ENCODE results near the gene CLRN2.

DNA sequence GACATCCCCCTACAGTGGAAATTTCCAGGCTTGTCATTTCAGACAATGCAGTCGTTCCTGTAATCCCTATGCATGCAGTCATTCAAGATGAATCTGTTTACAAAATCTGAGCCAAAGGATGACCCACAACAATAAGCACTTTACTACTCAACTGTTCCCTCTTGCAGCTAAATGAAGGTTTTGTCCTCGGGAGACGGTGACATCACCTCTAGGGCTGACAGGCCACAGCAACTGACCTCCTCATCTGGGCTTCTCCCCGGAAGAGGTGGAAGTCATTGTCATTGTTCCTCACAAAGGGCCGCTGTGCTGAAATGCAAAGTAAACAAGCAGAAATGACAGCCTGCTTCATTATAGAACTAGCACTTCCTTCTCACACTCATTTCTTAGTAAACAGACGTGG, 29.2 kb downstream of the CLRN2 start:
- TF ChIP-seq, protein P1, sequence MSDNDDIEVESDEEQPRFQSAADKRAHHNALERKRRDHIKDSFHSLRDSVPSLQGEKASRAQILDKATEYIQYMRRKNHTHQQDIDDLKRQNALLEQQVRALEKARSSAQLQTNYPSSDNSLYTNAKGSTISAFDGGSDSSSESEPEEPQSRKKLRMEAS (IDR thresholded peaks at IDR 0.05) = no peak
- TF ChIP-seq, protein P2, sequence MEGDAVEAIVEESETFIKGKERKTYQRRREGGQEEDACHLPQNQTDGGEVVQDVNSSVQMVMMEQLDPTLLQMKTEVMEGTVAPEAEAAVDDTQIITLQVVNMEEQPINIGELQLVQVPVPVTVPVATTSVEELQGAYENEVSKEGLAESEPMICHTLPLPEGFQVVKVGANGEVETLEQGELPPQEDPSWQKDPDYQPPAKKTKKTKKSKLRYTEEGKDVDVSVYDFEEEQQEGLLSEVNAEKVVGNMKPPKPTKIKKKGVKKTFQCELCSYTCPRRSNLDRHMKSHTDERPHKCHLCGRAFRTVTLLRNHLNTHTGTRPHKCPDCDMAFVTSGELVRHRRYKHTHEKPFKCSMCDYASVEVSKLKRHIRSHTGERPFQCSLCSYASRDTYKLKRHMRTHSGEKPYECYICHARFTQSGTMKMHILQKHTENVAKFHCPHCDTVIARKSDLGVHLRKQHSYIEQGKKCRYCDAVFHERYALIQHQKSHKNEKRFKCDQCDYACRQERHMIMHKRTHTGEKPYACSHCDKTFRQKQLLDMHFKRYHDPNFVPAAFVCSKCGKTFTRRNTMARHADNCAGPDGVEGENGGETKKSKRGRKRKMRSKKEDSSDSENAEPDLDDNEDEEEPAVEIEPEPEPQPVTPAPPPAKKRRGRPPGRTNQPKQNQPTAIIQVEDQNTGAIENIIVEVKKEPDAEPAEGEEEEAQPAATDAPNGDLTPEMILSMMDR (IDR thresholded peaks at IDR 0.05; ENCODE audit: low read depth, low read length, missing input control) = no peak
- TF ChIP-seq, protein P3, sequence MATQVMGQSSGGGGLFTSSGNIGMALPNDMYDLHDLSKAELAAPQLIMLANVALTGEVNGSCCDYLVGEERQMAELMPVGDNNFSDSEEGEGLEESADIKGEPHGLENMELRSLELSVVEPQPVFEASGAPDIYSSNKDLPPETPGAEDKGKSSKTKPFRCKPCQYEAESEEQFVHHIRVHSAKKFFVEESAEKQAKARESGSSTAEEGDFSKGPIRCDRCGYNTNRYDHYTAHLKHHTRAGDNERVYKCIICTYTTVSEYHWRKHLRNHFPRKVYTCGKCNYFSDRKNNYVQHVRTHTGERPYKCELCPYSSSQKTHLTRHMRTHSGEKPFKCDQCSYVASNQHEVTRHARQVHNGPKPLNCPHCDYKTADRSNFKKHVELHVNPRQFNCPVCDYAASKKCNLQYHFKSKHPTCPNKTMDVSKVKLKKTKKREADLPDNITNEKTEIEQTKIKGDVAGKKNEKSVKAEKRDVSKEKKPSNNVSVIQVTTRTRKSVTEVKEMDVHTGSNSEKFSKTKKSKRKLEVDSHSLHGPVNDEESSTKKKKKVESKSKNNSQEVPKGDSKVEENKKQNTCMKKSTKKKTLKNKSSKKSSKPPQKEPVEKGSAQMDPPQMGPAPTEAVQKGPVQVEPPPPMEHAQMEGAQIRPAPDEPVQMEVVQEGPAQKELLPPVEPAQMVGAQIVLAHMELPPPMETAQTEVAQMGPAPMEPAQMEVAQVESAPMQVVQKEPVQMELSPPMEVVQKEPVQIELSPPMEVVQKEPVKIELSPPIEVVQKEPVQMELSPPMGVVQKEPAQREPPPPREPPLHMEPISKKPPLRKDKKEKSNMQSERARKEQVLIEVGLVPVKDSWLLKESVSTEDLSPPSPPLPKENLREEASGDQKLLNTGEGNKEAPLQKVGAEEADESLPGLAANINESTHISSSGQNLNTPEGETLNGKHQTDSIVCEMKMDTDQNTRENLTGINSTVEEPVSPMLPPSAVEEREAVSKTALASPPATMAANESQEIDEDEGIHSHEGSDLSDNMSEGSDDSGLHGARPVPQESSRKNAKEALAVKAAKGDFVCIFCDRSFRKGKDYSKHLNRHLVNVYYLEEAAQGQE (IDR thresholded peaks at IDR 0.05) = no peak
- no peak for TF ChIP-seq RAD21 (IDR thresholded peaks at IDR 0.05)
- TF ChIP-seq FOXA1 (IDR thresholded peaks at IDR 0.05) = no peak
- TF ChIP-seq, protein P4, sequence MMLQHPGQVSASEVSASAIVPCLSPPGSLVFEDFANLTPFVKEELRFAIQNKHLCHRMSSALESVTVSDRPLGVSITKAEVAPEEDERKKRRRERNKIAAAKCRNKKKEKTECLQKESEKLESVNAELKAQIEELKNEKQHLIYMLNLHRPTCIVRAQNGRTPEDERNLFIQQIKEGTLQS (IDR thresholded peaks at IDR 0.05) = no peak

Data from liver (tissue), 3 donors.